ENCODE data around the gene GALNT15.
A peak's percentile ranks its signal among the peaks of the same experiment; 100 is the strongest.

The GALNT15 gene, protein sequence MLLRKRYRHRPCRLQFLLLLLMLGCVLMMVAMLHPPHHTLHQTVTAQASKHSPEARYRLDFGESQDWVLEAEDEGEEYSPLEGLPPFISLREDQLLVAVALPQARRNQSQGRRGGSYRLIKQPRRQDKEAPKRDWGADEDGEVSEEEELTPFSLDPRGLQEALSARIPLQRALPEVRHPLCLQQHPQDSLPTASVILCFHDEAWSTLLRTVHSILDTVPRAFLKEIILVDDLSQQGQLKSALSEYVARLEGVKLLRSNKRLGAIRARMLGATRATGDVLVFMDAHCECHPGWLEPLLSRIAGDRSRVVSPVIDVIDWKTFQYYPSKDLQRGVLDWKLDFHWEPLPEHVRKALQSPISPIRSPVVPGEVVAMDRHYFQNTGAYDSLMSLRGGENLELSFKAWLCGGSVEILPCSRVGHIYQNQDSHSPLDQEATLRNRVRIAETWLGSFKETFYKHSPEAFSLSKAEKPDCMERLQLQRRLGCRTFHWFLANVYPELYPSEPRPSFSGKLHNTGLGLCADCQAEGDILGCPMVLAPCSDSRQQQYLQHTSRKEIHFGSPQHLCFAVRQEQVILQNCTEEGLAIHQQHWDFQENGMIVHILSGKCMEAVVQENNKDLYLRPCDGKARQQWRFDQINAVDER

GRCh38 chr3:16174389-16174788, at the start of gene GALNT15:
GALNT15 (plus strand) TSS chr3:16174680; CDS start chr3:16175152, 472 bp downstream.
- peak; percentile 90 for DNase-seq

- no peak for DNase-seq
Observed at GRCh38 chr3:16126634-16127033, 47.8 kb upstream of the GALNT15 start.

DNA sequence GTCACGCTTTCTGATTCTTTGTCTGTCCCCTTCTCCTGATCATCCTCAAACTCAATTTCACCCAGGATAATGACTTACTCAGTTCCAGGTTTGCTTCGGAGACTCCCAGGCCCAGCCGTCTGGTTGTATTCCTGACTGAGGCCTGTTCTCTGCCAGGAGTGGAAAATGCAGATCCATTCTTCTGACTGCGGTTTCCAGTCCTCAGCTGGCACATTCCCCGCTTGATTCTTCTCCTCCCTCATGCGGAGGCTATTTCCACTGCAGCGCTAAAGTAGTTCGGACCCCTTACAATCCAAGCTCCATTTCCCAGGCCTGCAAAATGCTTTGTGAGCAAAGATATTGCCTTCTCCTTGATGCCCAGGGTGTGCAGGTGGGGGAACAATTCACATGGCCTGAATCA, 47.2 kb upstream of the GALNT15 start:
- DNase-seq: peak; percentile 52

DNA sequence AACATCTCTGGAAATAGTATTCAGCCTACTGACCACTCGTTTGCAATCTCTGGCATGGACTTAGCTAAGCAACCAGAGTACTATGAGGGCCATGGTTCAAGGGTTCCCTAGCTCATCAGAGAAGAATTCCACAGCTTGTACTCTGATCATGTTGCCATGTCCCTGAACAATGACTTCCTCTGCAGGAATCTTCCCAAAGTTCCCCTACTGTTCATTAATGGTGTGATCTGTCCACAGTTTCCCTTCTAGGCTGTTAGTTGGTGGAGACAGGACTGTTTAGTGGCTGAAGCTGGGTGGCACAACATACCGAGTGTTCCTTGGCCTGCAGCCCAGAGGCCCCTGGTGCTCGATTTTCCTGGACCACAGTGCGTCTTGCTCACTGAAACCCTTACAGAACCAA, 44.4 kb upstream of the GALNT15 start:
- peak; percentile 66 for DNase-seq

DNA sequence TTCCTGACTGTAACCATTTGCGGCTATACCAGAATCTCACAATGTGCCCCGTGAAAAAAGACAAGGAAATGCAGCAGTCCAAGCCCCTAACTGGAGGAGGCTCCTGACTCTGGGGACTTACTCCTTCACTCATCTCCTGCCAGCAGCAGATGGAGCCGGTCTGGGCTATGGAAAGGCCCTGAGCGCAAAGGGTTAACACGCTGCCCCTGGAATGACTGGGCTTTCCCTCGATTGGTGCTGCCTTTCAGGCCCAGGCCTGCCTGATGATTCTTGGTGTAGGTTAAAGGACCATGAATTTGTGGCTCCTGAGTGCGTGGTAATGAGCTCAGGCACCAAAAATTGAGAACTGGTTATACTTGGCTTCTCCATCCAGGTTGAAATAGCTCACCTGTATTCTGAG, 42.3 kb upstream of the GALNT15 start:
- DNase-seq: no peak

- peak; percentile 66 for DNase-seq
Observed at GRCh38 chr3:16132928-16133327, 41.6 kb upstream of the GALNT15 start.

DNA sequence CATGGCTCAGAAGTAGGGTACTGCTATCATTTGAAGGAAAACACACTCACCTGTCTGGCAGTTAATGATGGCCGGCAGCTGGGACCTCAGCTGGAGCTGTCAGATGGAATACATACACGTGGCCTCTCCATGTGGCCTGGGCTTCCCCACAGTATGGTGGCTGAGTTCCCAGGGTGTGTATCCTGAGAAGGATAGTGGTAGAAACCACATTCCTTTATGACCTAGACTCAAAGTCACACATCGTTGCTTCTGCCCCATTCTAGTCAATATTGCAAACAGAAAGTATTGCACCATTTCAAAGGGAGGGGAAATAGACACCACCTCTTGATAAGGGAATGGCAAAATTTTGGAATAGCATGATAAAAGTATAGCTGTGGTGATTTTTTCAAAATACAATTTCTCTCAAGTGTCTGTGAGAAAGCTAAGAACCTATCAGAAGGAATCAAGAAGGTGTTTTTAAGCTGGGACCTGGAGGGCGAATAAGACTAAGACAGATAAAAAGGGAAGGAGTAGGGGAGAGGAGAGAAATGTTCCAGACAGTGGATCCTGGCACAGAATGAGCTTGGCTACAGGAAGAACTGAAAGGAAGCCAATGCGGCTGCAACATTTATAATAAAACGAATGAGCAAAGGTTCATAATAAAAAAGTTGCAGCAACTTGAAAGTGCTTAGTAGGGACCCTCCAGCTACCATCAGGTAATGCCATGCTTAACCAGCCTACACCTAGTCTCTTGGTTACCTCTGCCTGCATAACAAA, 40.1 kb upstream of the GALNT15 start:
- DNase-seq: no peak

DNA sequence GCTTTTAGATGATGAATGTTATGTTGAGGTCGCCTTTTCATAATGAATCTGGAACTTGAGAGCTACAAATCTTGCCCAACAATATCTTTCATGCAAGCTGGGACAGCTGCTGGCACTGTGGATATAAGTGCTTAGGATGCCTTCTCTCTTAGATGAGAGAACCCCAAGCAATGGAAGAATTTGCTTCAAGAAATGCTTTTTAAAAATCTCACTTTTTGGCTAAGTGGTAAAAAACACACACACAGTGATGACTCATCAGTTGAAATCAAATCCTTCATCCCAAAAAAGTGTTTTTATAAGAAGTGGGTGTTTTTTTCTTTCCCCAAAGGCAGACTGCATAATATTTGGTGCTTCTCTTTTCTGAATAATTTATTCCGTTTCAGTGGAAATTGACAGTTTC, 38.4 kb upstream of the GALNT15 start:
- no peak for DNase-seq

DNA sequence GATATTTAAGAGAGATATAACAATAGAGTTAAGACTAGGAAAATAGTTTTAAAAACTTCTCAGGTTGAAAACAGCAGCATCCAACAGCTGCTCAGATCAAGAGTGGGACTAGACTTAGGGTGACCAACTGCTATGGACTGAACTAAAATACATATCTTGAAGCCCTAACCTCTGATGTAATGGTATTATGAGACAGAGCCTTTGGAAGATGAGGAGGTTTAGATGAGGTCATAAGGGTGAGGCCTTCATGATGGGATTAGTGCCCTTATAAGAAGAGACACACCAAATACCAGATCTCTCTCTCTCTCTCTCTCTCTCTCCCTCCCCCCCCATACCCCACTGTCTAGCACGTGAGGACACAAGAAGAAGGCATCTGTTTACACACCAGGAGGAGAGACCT, 37.4 kb upstream of the GALNT15 start:
- DNase-seq: no peak

GRCh38 chr3:16137977-16138376, 36.5 kb upstream of the GALNT15 start:
- no peak for DNase-seq

- no peak for DNase-seq
Observed at GRCh38 chr3:16140116-16140893, 34.2 kb upstream of the GALNT15 start.

DNA sequence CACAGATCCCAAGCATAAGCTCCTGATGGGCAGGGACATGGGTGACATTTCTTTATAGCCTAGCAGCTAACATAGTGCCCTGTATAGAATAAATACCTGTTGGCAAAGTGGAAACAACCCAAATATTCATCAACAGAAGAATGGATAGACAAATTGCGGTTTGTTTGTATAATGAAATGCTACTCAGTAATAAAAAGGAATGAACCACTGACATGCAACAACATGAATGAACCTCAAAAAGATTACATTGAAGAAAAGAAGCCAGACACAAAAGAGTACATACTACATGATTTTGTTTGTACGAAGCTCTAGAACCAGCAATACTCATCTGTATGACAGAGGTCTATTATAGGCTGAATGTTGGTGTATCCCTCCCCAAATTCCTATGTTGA, 33.6 kb upstream of the GALNT15 start:
- DNase-seq: no peak

DNA sequence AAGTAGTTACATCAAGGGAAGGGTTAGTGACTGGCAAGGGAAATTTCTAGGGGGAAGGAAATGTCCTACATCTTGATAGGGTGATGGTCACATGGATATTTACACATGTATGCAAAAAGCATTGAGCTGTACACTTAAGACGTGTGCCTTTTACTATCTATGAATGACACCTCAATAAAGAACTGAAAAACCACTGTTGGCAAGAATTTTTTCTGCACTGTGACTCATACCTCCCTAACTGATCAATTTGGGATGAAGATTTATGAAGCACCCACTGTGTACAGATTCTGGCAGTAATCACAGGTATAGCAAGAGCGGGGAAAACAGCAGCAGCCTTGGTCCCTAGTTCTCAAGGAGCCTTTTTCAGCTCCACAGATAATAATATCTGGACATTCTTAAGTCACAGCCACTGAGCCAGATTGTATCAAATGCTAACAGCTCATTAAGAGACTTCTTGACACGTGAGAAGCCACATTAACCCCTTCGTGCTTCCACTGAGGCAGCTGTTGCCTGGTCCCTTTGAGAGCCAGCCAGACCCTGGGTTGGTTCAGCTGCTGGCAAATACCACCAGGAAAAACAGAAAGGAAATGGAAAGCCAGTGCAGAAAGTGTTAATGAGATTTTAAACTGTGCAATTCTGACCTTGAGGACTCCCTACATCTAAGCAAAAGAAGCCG, 32.0 kb upstream of the GALNT15 start:
- DNase-seq: no peak

GRCh38 chr3:16143861-16144447, 30.5 kb upstream of the GALNT15 start:
- no peak for DNase-seq

DNA sequence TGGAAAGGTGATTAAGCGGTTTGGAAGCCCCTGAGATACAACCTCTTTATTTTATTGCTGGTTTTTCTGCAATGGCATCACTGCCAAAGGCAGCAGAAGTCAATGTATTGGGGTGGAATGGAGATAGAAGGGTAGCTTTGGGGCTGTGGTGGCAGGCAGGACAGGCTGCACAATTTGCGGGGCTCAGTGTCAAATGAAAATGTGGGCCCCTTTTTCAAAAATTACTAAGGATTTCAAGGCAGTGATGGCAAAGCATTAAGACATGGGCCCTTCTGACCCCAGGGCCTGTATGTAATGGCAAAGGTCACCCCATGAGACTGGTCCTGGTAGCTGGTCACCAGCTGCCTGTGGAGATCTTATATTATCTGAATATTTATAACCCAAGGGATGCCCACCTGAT, 29.3 kb upstream of the GALNT15 start:
- no peak for DNase-seq

- DNase-seq: no peak
Observed at GRCh38 chr3:16146015-16146730, 28.3 kb upstream of the GALNT15 start.

- DNase-seq: no peak
Observed at GRCh38 chr3:16147220-16147994, 27.1 kb upstream of the GALNT15 start.

GRCh38 chr3:16148213-16148612, 26.3 kb upstream of the GALNT15 start:
- no peak for DNase-seq

DNA sequence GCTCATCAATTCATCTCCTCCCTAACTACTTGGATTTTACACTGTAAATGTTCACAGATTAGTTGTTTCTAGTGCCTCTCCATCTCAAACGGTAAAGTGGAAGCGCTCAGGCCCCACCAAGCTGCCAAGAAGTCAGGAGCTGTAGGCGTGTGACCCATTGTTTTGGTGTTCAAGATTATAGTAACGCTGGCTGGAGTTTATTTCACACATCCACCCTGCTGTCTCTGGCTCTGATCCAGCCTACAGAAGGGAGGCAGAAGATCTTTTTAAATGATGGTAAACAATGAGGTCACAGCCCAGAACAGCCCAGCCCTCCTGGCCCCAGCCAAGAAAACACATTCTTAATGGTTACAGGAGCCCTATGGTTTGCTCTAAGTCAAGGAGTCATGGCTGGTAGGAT, 25.7 kb upstream of the GALNT15 start:
- peak; percentile 60 for DNase-seq

DNA sequence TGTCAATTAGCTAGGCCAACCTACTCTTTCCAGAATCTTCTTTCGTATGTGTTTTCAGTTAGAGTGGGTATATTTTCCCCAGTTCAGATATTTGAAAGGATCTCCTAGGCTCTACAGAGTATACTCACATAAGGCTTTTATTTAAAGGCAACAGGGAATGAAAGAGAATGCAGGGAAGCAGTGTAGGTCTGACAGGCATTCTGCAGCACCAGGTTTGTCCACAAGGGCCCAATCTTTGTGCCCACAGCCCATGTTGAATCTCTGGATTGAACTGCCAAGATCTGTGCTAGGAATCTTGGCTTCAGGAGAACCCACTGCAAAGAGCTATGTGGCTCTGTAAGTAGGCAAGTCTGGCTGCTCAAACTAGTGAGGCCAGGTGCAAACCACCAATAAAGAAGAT, 24.2 kb upstream of the GALNT15 start:
- no peak for DNase-seq

Data from left hindlimb (tissue), 1 donor.